Dermis blood vessel endothelial cell (primary cell): ENCODE measurements around the gene FNDC3B. TPM values are rescaled to one million over a fixed set of nuclear protein-coding genes. Genes with fewer than 3 reads are reported as not detected.
"Not testable (repeated sequence)": the region's sequence is repeated elsewhere in the genome, so short reads cannot be mapped to it uniquely, and the experiment has no call there.

Experiments
- DNase-seq: peaks from one replicate; pipeline ENCODE4 v3.0.0; 2010
- total RNA-seq: library from RNA; depleted of rRNA; stranded (reverse); fragments of >200 nt; gene quantifications from 2 replicates; pipeline ENCODE4 v1.2.3, GENCODE V29; 2014

FNDC3B gene
- 126 and 138 TPM in 2 replicates for total RNA-seq

GRCh38 chr3:172039436-172040077 is at the start of gene FNDC3B:
Gene FNDC3B (plus strand): TSS chr3:172039578. CDS start chr3:172112480, 72,902 bp downstream.
- DNase-seq = peak; percentile 98

GRCh38 chr3:171990239-171990638 is 49.1 kb upstream of the FNDC3B start:
- DNase-seq = not testable (repeated sequence)

- DNase-seq = no peak
Measured at GRCh38 chr3:171991166-171991565, 48.2 kb upstream of the FNDC3B start.

- no peak for DNase-seq
Measured at GRCh38 chr3:171994646-171995428, 44.5 kb upstream of the FNDC3B start.

GRCh38 chr3:171995486-171995885 is 43.9 kb upstream of the FNDC3B start:
- no peak for DNase-seq

GRCh38 chr3:171996178-171996817 is 43.1 kb upstream of the FNDC3B start:
- no peak for DNase-seq

GRCh38 chr3:171998731-171999130 is 40.6 kb upstream of the FNDC3B start:
- not testable (repeated sequence) for DNase-seq

GRCh38 chr3:172001616-172002015 is 37.8 kb upstream of the FNDC3B start:
- not testable (repeated sequence) for DNase-seq

- DNase-seq = no peak
Measured at GRCh38 chr3:172002512-172003078, 36.8 kb upstream of the FNDC3B start.

GRCh38 chr3:172003146-172003545 is 36.2 kb upstream of the FNDC3B start:
- no peak for DNase-seq

GRCh38 chr3:172007065-172007370 is 32.4 kb upstream of the FNDC3B start:
- DNase-seq = no peak

GRCh38 chr3:172009803-172010202 is 29.6 kb upstream of the FNDC3B start:
- no peak for DNase-seq

- DNase-seq = no peak
Measured at GRCh38 chr3:172012775-172013174, 26.6 kb upstream of the FNDC3B start.

GRCh38 chr3:172014145-172014544 is 25.2 kb upstream of the FNDC3B start:
- no peak for DNase-seq

GRCh38 chr3:172018364-172018763 is 21.0 kb upstream of the FNDC3B start:
- DNase-seq = no peak

- no peak for DNase-seq
Measured at GRCh38 chr3:172020763-172021162, 18.6 kb upstream of the FNDC3B start.

- no peak for DNase-seq
Measured at GRCh38 chr3:172021164-172021563, 18.2 kb upstream of the FNDC3B start.

- no peak for DNase-seq
Measured at GRCh38 chr3:172021859-172022258, 17.5 kb upstream of the FNDC3B start.

- no peak for DNase-seq
Measured at GRCh38 chr3:172023915-172024314, 15.5 kb upstream of the FNDC3B start.

- no peak for DNase-seq
Measured at GRCh38 chr3:172024679-172025078, 14.7 kb upstream of the FNDC3B start.

GRCh38 chr3:172029425-172030098 is 9.8 kb upstream of the FNDC3B start:
- no peak for DNase-seq

GRCh38 chr3:172030181-172030580 is 9.2 kb upstream of the FNDC3B start:
- no peak for DNase-seq

GRCh38 chr3:172031996-172032395 is 7.4 kb upstream of the FNDC3B start:
- no peak for DNase-seq
